Dermis blood vessel endothelial cell (primary cell): ENCODE measurements around the gene NRAP. TPM values are rescaled to one million over a fixed set of nuclear protein-coding genes. Genes with fewer than 3 reads are reported as not detected.

Experiments
- DNase-seq: peaks from one replicate; pipeline ENCODE4 v3.0.0; 2010
- total RNA-seq: library from RNA; depleted of rRNA; stranded (reverse); fragments of >200 nt; gene quantifications from 2 replicates; pipeline ENCODE4 v1.2.3, GENCODE V29; 2014

Gene NRAP
- total RNA-seq, 1 donor from 2014 or later = not detected

GRCh38 chr10:113639966-113640365 lies 23.9 kb downstream of the NRAP start:
- DNase-seq = no peak

DNA sequence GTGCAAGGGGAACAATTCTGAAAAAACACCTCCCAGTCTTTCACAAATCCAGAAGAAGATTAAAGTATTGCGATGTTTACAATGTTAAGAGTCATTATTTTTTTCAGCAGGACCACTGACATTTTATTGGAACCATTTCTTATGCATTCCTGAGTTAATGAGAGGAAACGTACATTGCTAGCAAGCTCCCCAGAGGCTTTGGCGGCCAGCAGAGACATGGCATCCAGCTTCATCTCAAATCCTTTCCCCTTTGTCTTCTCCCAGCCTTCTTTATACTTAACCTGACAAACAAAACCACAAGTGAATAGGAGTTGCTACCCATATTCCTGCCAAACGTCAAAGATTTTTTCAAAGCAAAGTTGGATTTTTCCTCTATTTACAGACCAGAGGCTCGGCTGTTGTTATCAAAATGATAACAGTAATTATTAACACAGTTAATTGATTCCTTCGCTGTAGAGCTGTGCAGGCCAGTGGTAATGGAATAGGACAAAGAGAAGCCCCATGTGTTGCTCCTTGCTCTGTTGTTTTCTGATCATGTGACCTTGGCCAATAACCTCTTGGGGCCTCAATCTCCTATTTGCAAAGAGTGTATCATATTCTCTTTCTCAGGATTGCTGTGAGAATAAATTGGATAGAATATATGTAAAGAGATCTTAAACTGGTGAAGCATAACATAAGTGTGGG lies 32.0 kb downstream of the NRAP start:
- DNase-seq = no peak

DNA sequence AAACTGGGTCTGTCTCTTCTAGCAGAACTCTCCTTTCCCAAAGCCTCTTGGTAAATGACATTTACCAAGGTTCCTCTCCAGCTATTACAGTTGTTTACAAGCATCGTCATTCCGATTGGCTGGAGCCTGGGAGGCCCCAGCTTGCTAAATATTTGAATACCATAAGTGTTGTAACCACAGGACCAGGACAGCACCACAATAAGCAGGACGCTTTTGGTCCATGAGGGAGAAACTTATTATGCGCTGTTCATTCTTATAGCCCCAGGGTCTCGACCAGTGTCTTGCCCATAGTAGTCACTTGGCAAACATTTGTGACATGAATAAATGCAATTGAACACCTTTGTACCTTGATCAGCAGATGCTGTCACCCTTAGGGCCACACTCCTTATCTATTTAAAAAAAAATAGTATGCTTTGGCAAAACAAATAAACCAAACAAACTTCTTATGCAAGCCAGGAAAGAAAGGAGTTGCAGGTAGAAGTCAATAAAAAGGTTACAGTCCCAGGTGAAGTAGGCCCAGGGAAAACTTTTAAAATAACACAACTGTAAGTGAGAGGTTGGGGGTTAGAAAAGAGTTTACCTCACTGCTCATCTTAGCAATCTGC lies 32.8 kb downstream of the NRAP start:
- no peak for DNase-seq

GRCh38 chr10:113628607-113629153 lies 35.2 kb downstream of the NRAP start:
- no peak for DNase-seq

GRCh38 chr10:113627836-113628235 lies 36.0 kb downstream of the NRAP start:
- no peak for DNase-seq

GRCh38 chr10:113626809-113627355 lies 37.0 kb downstream of the NRAP start:
- DNase-seq = no peak

DNA sequence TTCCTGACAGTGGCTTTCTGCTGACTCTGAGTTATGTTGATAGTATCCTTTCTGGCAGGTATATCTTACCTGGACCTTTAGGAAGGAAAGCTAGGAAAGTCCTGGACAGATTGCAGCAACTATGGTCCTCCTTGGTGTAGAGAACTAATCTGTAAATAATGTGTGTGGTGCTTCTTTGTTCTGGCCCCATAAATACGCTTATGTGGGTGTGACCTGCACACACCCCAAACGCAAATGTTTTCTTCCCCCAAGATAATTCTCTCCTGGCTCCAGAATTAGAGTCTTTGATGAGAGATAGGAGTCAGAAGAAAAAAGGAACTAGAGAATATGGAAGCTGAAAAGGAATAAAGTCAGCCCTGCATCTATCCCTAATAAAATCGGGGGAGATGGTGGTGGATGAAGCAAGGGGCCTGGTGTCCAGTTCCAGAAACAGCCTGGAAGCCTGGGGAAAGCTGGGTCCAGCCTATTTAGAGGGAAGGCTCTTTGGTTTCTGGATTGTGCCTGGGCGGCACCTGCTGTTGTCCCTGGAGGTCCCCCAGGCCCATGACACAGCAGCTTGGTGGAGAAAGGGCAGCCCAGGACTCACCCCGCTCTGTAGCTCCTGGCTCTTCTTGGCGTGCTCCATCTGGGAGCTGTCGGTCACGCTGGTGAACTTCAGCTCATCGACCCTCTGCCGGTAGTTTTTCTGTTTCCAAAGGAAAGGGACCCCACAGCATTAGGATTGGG lies 38.2 kb downstream of the NRAP start:
- DNase-seq = no peak

- no peak for DNase-seq
Measured at GRCh38 chr10:113622831-113623230, 41.0 kb downstream of the NRAP start.

GRCh38 chr10:113621799-113622198 lies 42.0 kb downstream of the NRAP start:
- no peak for DNase-seq

DNA sequence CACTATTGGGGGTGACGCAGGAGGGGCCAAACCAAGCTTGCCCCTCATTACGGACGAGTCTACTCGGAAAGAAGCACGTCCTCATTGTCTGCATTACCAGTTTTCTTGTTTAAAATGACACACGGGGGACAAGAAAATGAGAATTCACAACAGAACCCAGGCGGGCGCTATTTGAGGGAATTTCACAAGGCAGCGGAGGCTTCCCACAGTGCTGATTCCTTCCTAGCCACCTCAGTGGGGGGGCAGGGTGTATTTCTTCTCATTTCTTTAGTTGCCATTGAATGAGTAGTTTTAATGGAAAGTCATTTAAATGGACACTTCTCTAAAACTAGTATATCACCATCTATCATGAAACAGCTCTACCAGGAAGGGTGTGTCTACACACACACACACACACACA lies 42.9 kb downstream of the NRAP start:
- DNase-seq = no peak

DNA sequence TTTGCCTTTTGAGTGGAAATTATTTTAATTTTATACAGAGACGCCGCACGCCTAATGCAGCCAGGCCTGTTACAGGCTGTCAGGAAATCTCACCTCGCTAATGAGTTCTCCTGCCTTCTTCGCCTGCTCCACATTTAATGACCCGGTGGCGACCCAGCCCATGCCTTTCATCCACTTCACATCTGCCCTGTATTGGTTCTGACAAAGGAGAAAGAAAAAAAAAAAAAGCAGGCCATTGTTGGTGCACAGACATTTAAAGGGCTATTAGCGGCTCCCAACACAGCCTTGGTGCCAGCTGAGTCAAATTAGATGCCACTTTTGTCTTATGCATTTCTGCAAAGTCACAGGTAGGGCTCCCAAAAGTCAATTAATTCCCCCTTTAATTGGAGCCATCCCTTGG lies 43.3 kb downstream of the NRAP start:
- DNase-seq = no peak

DNA sequence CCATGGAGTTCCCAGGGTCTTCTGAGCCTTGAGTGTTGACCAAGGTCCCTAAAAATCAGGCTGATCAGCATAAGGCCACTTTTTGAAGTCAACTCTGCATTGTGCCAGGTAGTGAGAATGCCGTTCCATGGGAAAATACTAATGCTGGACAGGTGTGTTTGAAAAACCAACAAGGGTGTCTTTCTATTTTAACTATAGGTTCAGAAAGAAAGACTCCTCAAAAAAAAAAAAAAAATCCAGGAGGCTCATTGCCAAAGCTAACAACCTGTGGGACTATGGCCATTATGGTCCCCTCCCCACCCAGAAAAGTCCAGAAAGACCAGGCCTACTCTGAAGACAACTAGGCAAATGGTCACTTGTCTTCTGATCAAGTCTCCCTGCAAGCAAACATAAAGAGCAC lies 44.4 kb downstream of the NRAP start:
- no peak for DNase-seq

DNA sequence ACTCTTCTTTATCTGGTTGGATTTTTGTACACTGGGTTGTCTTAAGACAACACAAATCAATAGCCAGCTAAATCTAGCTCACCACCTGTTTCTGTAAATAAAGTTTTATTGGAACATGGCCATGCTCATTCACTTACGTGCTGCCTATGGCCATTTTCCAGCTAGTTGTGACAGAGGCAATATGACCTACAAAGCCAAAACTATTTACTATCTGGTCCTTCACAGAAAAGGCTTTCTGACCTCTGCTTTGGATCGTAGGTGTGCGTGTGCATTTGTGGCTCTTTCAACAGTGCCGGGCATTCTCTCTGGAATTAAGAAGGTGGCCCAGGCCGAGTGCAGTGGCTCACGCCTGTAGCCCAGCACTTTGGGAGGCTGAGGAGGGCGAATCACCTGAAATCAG lies 45.5 kb downstream of the NRAP start:
- no peak for DNase-seq

DNA sequence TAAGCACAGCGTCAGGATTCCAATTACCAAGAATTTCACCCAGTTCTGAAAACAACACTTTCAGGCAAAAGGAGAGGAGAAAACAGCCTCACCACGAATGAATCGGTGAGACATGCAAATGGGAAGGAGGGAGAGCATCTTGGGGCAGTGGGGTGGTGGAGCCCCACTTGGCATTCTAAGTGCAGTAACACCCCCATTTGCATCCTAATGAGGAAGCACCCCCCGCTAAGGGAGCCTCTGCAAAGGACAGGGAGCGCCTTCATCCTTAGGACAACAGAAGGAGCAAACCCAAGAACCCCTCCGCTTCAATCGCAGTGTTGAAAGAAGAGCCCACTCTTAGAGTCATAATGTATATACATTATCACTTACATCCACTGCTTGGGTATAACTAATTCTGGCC lies 46.8 kb downstream of the NRAP start:
- DNase-seq = no peak

- DNase-seq = peak; percentile 44
Measured at GRCh38 chr10:113616244-113617074, 47.4 kb downstream of the NRAP start.

- no peak for DNase-seq
Measured at GRCh38 chr10:113613977-113614690, 49.7 kb downstream of the NRAP start.

DNA sequence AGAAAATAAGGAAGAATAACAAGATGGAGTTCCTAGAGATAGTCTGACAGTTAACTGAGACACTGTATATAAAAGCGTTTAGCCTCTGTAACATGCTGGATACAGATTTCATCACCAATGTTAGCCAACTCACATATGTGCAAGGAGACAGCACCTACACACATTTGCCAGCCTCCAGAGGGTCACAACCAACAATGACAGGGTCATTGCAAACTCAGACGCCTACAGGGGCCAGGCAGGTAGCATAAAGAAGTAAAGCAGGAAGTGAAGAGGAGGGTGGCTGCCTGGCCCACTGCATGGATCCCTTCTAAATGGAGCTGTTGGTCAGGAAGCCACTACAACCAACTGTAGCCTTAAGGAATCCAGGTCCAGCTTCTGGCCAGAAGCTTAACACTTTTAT lies 50.4 kb downstream of the NRAP start:
- no peak for DNase-seq

GRCh38 chr10:113612154-113612553 lies 51.7 kb downstream of the NRAP start:
- no peak for DNase-seq

DNA sequence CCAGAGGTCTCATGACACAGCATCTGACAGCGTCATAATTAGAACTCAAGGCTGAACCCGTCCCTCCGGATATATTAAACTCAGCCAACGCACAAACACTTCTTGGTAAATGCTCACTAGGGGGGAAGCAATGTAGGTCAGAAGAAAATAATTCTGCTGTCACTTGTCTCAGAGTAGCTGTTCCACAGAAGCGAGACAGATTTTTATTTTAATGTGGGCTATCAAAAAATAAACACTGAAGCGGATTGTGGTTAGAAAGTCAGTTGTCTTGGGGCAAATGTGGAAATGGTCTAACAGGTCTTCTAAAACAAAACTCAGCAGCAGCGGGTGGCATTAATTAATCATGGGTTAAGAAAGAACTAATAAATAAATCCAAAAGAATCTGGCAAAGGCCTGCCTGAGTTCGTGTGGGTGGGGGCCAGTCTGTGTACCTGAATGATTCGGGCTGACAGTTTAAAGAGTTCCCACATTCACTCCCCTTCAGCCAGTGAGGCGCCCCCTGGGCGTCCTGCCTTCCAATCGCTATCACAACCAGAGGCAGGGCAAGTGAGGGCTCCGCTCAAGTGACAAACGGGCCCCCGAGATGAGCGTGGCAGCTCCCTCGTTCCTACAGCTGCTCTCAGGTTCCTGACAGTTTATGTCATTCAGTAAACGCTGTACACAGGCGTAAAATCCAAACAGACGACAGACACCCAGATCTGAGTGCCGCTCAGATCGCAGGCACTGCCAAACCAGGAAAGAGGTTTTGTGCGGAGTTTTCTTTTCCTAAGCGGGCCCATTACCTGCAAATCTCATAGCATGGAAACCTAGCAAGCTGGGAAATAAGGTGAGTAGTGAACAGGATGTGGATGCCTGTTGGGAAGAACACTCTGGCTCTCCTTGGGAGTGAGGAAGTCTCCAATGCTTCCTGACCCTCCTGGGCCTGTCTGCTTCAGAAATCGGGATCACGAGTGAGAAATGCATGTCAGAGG lies 52.9 kb downstream of the NRAP start:
- no peak for DNase-seq

DNA sequence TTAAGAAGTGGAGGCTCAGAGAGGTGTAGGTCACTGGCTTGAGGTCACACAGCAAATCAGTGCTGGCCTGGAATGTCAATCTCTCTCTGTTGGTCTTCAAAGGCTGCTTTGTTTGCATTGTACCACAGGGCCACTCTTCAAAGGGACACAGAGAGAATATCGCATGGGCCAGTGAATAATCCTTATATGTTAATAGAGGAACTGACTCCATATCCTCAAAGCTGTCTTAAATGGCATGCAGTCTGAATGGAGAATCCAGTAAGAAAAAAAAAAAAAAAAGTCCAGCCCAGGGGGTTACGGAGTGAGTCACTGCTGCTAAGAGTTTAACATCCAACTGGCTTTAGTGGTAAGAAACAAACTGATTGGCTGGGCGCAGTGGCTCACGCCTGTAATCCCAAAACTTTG lies 54.1 kb downstream of the NRAP start:
- peak; percentile 15 for DNase-seq
